Measurements from ENCODE around the gene SEC61A2. TPM values are rescaled to one million over a fixed set of nuclear protein-coding genes. Genes with fewer than 3 reads are reported as not detected.

SEC61A2 gene
- total RNA-seq, 1 donor from 2014 or later = 8.2 TPM

- DNase-seq (ENCODE audit: low spot score) = peak; percentile 95
- Mint-ChIP-seq H3K27me3 (ENCODE audit: low read depth) (no peaks in the 10 kb centered on the region), H3K27ac (ENCODE audit: unreplicated experiment) (peak within 1 kb of the TSS; percentile 99), H3K4me1 (ENCODE audit: low read depth) (peaks cover 47% of the 10 kb centered on the region), H3K36me3 (ENCODE audit: low read depth) (peaks cover 6% of the 10 kb centered on the region), H3K4me3 (ENCODE audit: unreplicated experiment) (peak within 1 kb of the TSS; percentile 92), H3K9me3 (ENCODE audit: low read depth) (no peaks in the 10 kb centered on the region)
- TF ChIP-seq CTCF (IDR thresholded peaks at IDR 0.05) = peak; percentile 26
Measured at GRCh38 chr10:12195603-12196506, 66.4 kb downstream of the SEC61A2 start, which contains the start of the genes CDC123 and NUDT5. TSS of gene CDC123 (plus strand) at chr10:12196188. CDS start at chr10:12196246, 58 bp downstream. TSS of gene NUDT5 (minus strand) at chr10:12195891. CDS start at chr10:12186291, 9,600 bp downstream.

GRCh38 chr10:12196531-12197211 is 67.2 kb downstream of the SEC61A2 start:
- Mint-ChIP-seq H3K9me3 (ENCODE audit: low read depth) (no peaks in the 10 kb centered on the region), H3K4me1 (ENCODE audit: low read depth) (peaks cover 54% of the 10 kb centered on the region), H3K4me3 (ENCODE audit: unreplicated experiment) (peak overlapping the region; percentile 92), H3K36me3 (ENCODE audit: low read depth) (peaks cover 13% of the 10 kb centered on the region), H3K27ac (ENCODE audit: unreplicated experiment) (peak overlapping the region; percentile 99), H3K27me3 (ENCODE audit: low read depth) (no peaks in the 10 kb centered on the region)
- no peak for TF ChIP-seq CTCF (IDR thresholded peaks at IDR 0.05)
- no peak for DNase-seq (ENCODE audit: low spot score)

- Mint-ChIP-seq H3K4me1 (ENCODE audit: low read depth) (peaks cover 48% of the 10 kb centered on the region), H3K27me3 (ENCODE audit: low read depth) (no peaks in the 10 kb centered on the region), H3K36me3 (ENCODE audit: low read depth) (peaks cover 11% of the 10 kb centered on the region), H3K4me3 (ENCODE audit: unreplicated experiment) (no peak overlapping the region), H3K9me3 (ENCODE audit: low read depth) (no peaks in the 10 kb centered on the region), H3K27ac (ENCODE audit: unreplicated experiment) (no peak overlapping the region)
- TF ChIP-seq CTCF (IDR thresholded peaks at IDR 0.05) = no peak
- no peak for DNase-seq (ENCODE audit: low spot score)
Measured at GRCh38 chr10:12198156-12198555, 68.7 kb downstream of the SEC61A2 start.

- no peak for DNase-seq (ENCODE audit: low spot score)
- Mint-ChIP-seq H3K27ac (ENCODE audit: unreplicated experiment) (no peak overlapping the region), H3K9me3 (ENCODE audit: low read depth) (no peaks in the 10 kb centered on the region), H3K27me3 (ENCODE audit: low read depth) (no peaks in the 10 kb centered on the region), H3K4me3 (ENCODE audit: unreplicated experiment) (no peak overlapping the region), H3K4me1 (ENCODE audit: low read depth) (peaks cover 33% of the 10 kb centered on the region), H3K36me3 (ENCODE audit: low read depth) (peaks cover 15% of the 10 kb centered on the region)
- TF ChIP-seq CTCF (IDR thresholded peaks at IDR 0.05) = no peak
Measured at GRCh38 chr10:12200850-12201249, 71.4 kb downstream of the SEC61A2 start.

GRCh38 chr10:12201543-12201942 is 72.1 kb downstream of the SEC61A2 start:
- Mint-ChIP-seq H3K27me3 (ENCODE audit: low read depth) (no peaks in the 10 kb centered on the region), H3K4me3 (ENCODE audit: unreplicated experiment) (no peak overlapping the region), H3K4me1 (ENCODE audit: low read depth) (peaks cover 28% of the 10 kb centered on the region), H3K27ac (ENCODE audit: unreplicated experiment) (no peak overlapping the region), H3K36me3 (ENCODE audit: low read depth) (peaks cover 15% of the 10 kb centered on the region), H3K9me3 (ENCODE audit: low read depth) (no peaks in the 10 kb centered on the region)
- no peak for TF ChIP-seq CTCF (IDR thresholded peaks at IDR 0.05)
- no peak for DNase-seq (ENCODE audit: low spot score)
